Measurements from ENCODE around the gene CKAP2. TPM values are rescaled to one million over a fixed set of nuclear protein-coding genes. Genes with fewer than 3 reads are reported as not detected.

Gene CKAP2
- total RNA-seq, 1 donor from 2014 or later: 6.6 TPM

DNA sequence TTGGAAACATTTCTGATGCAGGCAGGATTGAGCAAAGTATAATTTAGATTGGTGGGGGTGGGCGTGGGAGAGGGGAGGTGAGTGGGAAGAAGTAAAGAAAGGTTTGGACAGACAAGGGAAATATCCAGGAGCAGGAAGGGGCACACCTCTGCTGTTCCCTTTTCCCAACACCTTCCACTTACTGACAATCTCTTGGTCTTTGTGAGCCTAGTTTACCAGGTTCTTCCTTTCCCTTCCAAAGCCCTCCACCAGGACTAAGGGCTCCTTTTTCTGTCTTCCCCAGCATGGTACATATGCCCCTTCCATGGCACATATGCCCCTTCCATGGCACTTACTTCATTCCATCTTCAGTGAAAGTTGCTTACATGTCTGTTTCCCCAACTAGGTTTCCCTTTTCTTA is 43.1 kb upstream of the CKAP2 start:
- H3K36me3 ChIP-seq (ENCODE audit: control insufficient read depth, insufficient read depth, low read length): no peaks in the 10 kb centered on the region
- no peak overlapping the region for H3K4me3 ChIP-seq (ENCODE audit: low read depth, low read length)
- FAIRE-seq: no peak
- TF ChIP-seq, protein P1, sequence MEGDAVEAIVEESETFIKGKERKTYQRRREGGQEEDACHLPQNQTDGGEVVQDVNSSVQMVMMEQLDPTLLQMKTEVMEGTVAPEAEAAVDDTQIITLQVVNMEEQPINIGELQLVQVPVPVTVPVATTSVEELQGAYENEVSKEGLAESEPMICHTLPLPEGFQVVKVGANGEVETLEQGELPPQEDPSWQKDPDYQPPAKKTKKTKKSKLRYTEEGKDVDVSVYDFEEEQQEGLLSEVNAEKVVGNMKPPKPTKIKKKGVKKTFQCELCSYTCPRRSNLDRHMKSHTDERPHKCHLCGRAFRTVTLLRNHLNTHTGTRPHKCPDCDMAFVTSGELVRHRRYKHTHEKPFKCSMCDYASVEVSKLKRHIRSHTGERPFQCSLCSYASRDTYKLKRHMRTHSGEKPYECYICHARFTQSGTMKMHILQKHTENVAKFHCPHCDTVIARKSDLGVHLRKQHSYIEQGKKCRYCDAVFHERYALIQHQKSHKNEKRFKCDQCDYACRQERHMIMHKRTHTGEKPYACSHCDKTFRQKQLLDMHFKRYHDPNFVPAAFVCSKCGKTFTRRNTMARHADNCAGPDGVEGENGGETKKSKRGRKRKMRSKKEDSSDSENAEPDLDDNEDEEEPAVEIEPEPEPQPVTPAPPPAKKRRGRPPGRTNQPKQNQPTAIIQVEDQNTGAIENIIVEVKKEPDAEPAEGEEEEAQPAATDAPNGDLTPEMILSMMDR (IDR thresholded peaks at IDR 0.05; ENCODE audit: insufficient read depth, low read length, severe bottlenecking): no peak
- no peak for DNase-seq (ENCODE audit: low read depth)
- H3K27me3 ChIP-seq (ENCODE audit: control insufficient read depth, insufficient read depth, low read length): no peaks in the 10 kb centered on the region

DNA sequence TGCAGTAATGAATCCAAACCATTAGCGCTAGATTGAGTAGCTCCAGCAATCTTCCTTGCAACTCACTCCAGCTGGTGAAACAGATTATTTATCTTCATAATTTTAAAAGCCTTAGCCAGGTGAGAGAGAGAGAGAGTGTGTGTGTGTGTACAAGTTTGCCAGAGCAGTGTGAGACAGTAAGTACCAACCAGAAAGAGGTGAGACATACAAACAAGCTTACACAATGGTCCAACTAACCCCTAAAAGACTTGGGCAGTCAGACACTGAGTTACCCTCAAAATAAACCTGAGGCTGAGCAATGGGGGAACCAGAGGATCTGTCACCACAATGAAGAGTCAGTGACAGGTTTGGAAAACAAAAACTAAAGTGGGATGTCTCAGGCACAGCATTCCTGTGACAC is 41.2 kb upstream of the CKAP2 start:
- Histone ChIP-seq H3K4me3 (ENCODE audit: low read depth, low read length) (no peak overlapping the region), H3K36me3 (ENCODE audit: control insufficient read depth, insufficient read depth, low read length) (no peaks in the 10 kb centered on the region), H3K27me3 (ENCODE audit: control insufficient read depth, insufficient read depth, low read length) (no peaks in the 10 kb centered on the region)
- TF ChIP-seq, protein P1 (IDR thresholded peaks at IDR 0.05; ENCODE audit: insufficient read depth, low read length, severe bottlenecking): no peak
- DNase-seq (ENCODE audit: low read depth): peak; percentile 66
- peak; percentile 87 for FAIRE-seq

DNA sequence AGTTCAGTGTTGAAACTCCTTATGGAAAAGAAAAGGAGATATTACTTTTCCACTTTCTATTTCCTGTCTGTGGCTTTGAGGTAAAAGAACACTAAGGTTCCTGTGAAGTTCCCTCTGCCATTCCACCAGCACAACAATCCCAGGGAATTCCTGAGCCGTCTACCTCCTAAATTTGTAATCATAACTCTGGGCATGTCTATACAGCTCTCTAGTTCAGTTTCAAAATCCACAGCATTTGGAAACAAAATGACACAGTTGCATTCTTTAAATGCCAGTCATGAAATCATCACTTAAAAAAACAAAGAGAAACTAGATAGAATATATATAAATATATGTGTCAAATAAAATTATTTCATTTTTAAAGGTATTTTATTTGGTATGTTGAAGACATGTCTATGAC is 40.3 kb upstream of the CKAP2 start:
- H3K36me3 ChIP-seq (ENCODE audit: control insufficient read depth, insufficient read depth, low read length): no peaks in the 10 kb centered on the region
- TF ChIP-seq, protein P1 (IDR thresholded peaks at IDR 0.05; ENCODE audit: insufficient read depth, low read length, severe bottlenecking): no peak
- DNase-seq (ENCODE audit: low read depth) (peak; percentile 98), FAIRE-seq (no peak)
- no peaks in the 10 kb centered on the region for H3K27me3 ChIP-seq (ENCODE audit: control insufficient read depth, insufficient read depth, low read length)
- no peak overlapping the region for H3K4me3 ChIP-seq (ENCODE audit: low read depth, low read length)

DNA sequence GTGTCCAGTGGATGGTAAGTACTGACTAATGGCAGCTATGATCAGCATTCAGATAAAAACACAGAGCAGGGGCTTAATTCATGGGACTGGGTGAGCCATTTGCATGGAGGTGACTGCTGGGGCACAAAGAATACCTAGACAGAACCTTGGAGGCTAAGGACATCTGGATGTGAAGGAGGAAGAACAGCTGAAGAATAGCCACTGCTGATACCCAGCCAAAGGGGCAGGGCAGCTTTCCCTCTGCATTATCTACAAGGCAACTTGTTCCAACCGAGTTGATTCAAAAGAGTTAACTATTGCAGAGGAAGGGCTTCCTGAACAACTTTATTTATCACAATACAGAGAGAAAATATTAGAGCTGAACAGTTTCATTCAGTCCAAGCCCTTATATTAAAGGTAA is 36.2 kb upstream of the CKAP2 start:
- peaks cover 5% of the 10 kb centered on the region for H3K36me3 ChIP-seq (ENCODE audit: control insufficient read depth, insufficient read depth, low read length)
- DNase-seq (ENCODE audit: low read depth): no peak
- FAIRE-seq: no peak
- H3K4me3 ChIP-seq (ENCODE audit: low read depth, low read length): no peak overlapping the region
- TF ChIP-seq, protein P1 (IDR thresholded peaks at IDR 0.05; ENCODE audit: insufficient read depth, low read length, severe bottlenecking): no peak
- no peaks in the 10 kb centered on the region for H3K27me3 ChIP-seq (ENCODE audit: control insufficient read depth, insufficient read depth, low read length)

DNA sequence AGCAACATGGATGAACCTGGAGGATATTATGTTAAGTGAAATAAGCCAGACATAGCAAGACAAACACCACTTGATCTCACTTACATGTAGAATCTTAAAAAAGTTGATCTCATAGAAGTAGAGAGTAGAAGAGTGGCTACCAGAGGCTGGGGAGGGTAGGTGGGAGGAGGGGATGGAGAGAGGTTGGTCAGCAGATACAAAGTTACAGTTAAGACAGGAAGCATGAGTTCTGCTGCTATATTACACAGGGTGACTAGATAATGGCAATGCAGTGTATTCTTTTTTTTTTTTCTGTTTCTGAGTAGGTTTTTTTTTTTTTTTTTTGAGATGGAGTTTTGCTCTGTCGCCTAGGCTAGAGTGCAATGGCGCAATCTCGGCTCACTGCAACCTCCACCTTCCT is 34.1 kb upstream of the CKAP2 start:
- Histone ChIP-seq H3K4me3 (ENCODE audit: low read depth, low read length) (no peak overlapping the region), H3K27me3 (ENCODE audit: control insufficient read depth, insufficient read depth, low read length) (no peaks in the 10 kb centered on the region), H3K36me3 (ENCODE audit: control insufficient read depth, insufficient read depth, low read length) (peaks cover 7% of the 10 kb centered on the region)
- TF ChIP-seq, protein P1 (IDR thresholded peaks at IDR 0.05; ENCODE audit: insufficient read depth, low read length, severe bottlenecking): no peak
- no peak for FAIRE-seq
- no peak for DNase-seq (ENCODE audit: low read depth)

DNA sequence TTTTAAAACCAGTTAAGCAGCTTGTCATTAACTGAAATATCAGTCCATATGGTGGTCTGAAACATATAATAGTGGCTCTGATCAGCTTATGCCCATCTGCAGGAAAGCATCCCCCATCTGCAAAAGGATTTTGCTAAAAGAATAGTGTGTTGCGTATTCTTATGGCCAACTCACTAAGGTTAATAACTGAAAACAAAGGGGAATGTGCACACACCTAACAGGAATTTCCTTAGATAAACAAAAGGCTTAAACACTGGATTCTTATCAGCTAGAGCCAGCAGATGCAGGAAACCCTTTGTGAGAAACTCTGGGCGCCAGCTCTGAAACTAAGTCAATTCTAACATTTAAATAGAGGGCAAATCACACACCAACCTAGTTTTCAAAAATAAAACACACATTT is 27.0 kb upstream of the CKAP2 start:
- FAIRE-seq (no peak), DNase-seq (ENCODE audit: low read depth) (peak; percentile 81)
- H3K36me3 ChIP-seq (ENCODE audit: control insufficient read depth, insufficient read depth, low read length): peaks cover 8% of the 10 kb centered on the region
- TF ChIP-seq, protein P1 (IDR thresholded peaks at IDR 0.05; ENCODE audit: insufficient read depth, low read length, severe bottlenecking): no peak
- no peaks in the 10 kb centered on the region for H3K27me3 ChIP-seq (ENCODE audit: control insufficient read depth, insufficient read depth, low read length)
- H3K4me3 ChIP-seq (ENCODE audit: low read depth, low read length): no peak overlapping the region

All from bronchial epithelial cell (primary cell).